ENCODE data around the gene CLCN2.

The CLCN2 gene

GRCh38 chr3:184325269-184325668 is 36.1 kb downstream of the CLCN2 start:
- Histone ChIP-seq H3K9ac (ENCODE audit: insufficient read length, low read depth) (no peak overlapping the region), H3K36me3 (ENCODE audit: insufficient read depth, insufficient read length, low read length) (peaks cover 98% of the 10 kb centered on the region), H3K4me1 (ENCODE audit: insufficient read depth, insufficient read length) (no peaks in the 10 kb centered on the region), H3K27me3 (ENCODE audit: insufficient read depth, insufficient read length) (no peaks in the 10 kb centered on the region), H3K9me3 (ENCODE audit: insufficient read depth, low read length) (no peaks in the 10 kb centered on the region), H3K4me3 (ENCODE audit: insufficient read length, low read depth) (no peak overlapping the region)
- no peak for TF ChIP-seq ZNF274 (IDR thresholded peaks at IDR 0.05; ENCODE audit: low read depth, low read length)
- no peak for TF ChIP-seq YY1 (IDR thresholded peaks at IDR 0.05; ENCODE audit: insufficient read depth, insufficient read length)
- TF ChIP-seq SUZ12 (IDR thresholded peaks at IDR 0.05; ENCODE audit: extremely low read depth, insufficient read depth, insufficient read length), result no peak
- no peak for DNase-seq (ENCODE audit: low read depth, low spot score)

GRCh38 chr3:184323696-184324095 is 37.7 kb downstream of the CLCN2 start:
- Histone ChIP-seq H3K36me3 (ENCODE audit: insufficient read depth, insufficient read length, low read length) (peaks cover 99% of the 10 kb centered on the region), H3K9me3 (ENCODE audit: insufficient read depth, low read length) (no peaks in the 10 kb centered on the region), H3K27me3 (ENCODE audit: insufficient read depth, insufficient read length) (no peaks in the 10 kb centered on the region), H3K4me1 (ENCODE audit: insufficient read depth, insufficient read length) (peaks cover 8% of the 10 kb centered on the region), H3K4me3 (ENCODE audit: insufficient read length, low read depth) (no peak overlapping the region), H3K9ac (ENCODE audit: insufficient read length, low read depth) (no peak overlapping the region)
- TF ChIP-seq ZNF274 (IDR thresholded peaks at IDR 0.05; ENCODE audit: low read depth, low read length), result no peak
- TF ChIP-seq YY1 (IDR thresholded peaks at IDR 0.05; ENCODE audit: insufficient read depth, insufficient read length), result no peak
- TF ChIP-seq SUZ12 (IDR thresholded peaks at IDR 0.05; ENCODE audit: extremely low read depth, insufficient read depth, insufficient read length), result no peak
- no peak for DNase-seq (ENCODE audit: low read depth, low spot score)

DNA sequence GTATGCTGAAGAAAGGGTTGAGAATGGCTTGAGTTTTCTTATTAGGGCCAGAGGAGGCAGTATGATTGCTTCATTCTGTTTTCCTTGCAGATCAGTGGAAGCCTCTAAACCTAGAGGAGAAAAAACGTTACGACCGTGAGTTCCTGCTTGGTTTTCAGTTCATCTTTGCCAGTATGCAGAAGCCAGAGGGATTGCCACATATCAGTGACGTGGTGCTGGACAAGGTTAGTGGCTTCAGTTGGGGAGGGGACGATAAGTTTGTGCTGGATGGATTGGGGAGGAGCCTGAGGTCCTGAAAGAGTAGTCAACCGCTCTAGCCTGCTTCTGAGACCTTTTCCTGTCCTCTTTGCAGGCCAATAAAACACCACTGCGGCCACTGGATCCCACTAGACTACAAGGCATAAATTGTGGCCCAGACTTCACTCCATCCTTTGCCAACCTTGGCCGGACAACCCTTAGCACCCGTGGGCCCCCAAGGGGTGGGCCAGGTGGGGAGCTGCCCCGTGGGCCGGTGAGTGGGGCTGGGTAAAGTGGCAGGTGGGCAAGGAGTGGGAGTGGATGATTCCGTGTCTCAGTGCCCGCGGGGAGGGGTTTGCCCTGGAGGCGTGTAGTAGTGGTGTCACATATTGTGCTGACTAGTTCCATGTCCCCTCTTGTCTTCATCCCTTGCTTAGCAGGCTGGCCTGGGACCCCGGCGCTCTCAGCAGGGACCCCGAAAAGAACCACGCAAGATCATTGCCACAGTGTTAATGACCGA is 38.5 kb downstream of the CLCN2 start:
- TF ChIP-seq YY1 (IDR thresholded peaks at IDR 0.05; ENCODE audit: insufficient read depth, insufficient read length), result no peak
- no peak for TF ChIP-seq ZNF274 (IDR thresholded peaks at IDR 0.05; ENCODE audit: low read depth, low read length)
- TF ChIP-seq SUZ12 (IDR thresholded peaks at IDR 0.05; ENCODE audit: extremely low read depth, insufficient read depth, insufficient read length), result no peak
- Histone ChIP-seq H3K36me3 (ENCODE audit: insufficient read depth, insufficient read length, low read length) (peaks cover 98% of the 10 kb centered on the region), H3K4me1 (ENCODE audit: insufficient read depth, insufficient read length) (peaks cover 8% of the 10 kb centered on the region), H3K4me3 (ENCODE audit: insufficient read length, low read depth) (no peak overlapping the region), H3K9ac (ENCODE audit: insufficient read length, low read depth) (no peak overlapping the region), H3K9me3 (ENCODE audit: insufficient read depth, low read length) (no peaks in the 10 kb centered on the region), H3K27me3 (ENCODE audit: insufficient read depth, insufficient read length) (no peaks in the 10 kb centered on the region)
- DNase-seq (ENCODE audit: low read depth, low spot score), result no peak

- Histone ChIP-seq H3K9me3 (ENCODE audit: insufficient read depth, low read length) (no peaks in the 10 kb centered on the region), H3K36me3 (ENCODE audit: insufficient read depth, insufficient read length, low read length) (peaks cover 98% of the 10 kb centered on the region), H3K4me1 (ENCODE audit: insufficient read depth, insufficient read length) (peaks cover 14% of the 10 kb centered on the region), H3K4me3 (ENCODE audit: insufficient read length, low read depth) (no peak overlapping the region), H3K27me3 (ENCODE audit: insufficient read depth, insufficient read length) (no peaks in the 10 kb centered on the region), H3K9ac (ENCODE audit: insufficient read length, low read depth) (no peak overlapping the region)
- no peak for TF ChIP-seq YY1 (IDR thresholded peaks at IDR 0.05; ENCODE audit: insufficient read depth, insufficient read length)
- TF ChIP-seq ZNF274 (IDR thresholded peaks at IDR 0.05; ENCODE audit: low read depth, low read length), result no peak
- no peak for TF ChIP-seq SUZ12 (IDR thresholded peaks at IDR 0.05; ENCODE audit: extremely low read depth, insufficient read depth, insufficient read length)
- no peak for DNase-seq (ENCODE audit: low read depth, low spot score)
These were observed 39.7 kb downstream of the CLCN2 start for GRCh38 chr3:184321666-184322065.

DNA sequence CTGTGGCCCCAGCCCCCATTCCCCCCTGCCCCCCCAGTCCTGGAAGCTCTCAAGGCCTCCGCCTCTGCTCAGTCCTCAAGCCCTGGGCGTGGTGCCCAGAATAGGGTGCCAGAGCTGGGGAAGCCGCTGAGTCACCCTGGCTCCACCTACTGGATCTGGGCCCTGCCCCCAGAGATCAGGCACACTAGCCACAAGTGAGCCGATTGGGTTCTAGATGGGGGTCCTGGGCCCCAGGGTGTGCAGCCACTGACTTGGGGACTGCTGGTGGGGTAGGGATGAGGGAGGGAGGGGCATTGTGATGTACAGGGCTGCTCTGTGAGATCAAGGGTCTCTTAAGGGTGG is 41.3 kb downstream of the CLCN2 start:
- Histone ChIP-seq H3K27me3 (ENCODE audit: insufficient read depth, insufficient read length) (no peaks in the 10 kb centered on the region), H3K4me1 (ENCODE audit: insufficient read depth, insufficient read length) (peaks cover 21% of the 10 kb centered on the region), H3K9ac (ENCODE audit: insufficient read length, low read depth) (no peak overlapping the region), H3K9me3 (ENCODE audit: insufficient read depth, low read length) (no peaks in the 10 kb centered on the region), H3K4me3 (ENCODE audit: insufficient read length, low read depth) (no peak overlapping the region), H3K36me3 (ENCODE audit: insufficient read depth, insufficient read length, low read length) (peaks cover 98% of the 10 kb centered on the region)
- DNase-seq (ENCODE audit: low read depth, low spot score), result no peak
- TF ChIP-seq ZNF274 (IDR thresholded peaks at IDR 0.05; ENCODE audit: low read depth, low read length) (no peak), SUZ12 (IDR thresholded peaks at IDR 0.05; ENCODE audit: extremely low read depth, insufficient read depth, insufficient read length) (no peak), YY1 (IDR thresholded peaks at IDR 0.05; ENCODE audit: insufficient read depth, insufficient read length) (no peak)

DNA sequence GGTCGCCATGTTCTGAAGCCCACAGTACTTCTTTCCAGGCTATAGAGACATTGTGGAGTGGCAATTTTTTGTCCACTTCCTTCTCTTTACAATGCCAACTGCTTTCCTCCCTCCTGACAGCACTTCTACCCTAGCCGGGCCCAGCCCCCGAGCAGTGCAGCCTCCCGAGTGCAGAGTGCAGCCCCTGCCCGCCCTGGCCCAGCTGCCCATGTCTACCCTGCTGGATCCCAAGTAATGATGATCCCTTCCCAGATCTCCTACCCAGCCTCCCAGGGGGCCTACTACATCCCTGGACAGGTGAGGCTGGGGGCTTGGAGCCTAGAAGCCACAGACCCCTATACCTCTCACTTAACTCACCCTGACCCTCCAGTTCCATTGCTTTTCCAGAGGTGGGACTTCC is 44.2 kb downstream of the CLCN2 start:
- Histone ChIP-seq H3K27me3 (ENCODE audit: insufficient read depth, insufficient read length) (no peaks in the 10 kb centered on the region), H3K4me3 (ENCODE audit: insufficient read length, low read depth) (no peak overlapping the region), H3K9me3 (ENCODE audit: insufficient read depth, low read length) (no peaks in the 10 kb centered on the region), H3K36me3 (ENCODE audit: insufficient read depth, insufficient read length, low read length) (peaks cover 71% of the 10 kb centered on the region), H3K9ac (ENCODE audit: insufficient read length, low read depth) (peak overlapping the region; percentile 23), H3K4me1 (ENCODE audit: insufficient read depth, insufficient read length) (peaks cover 21% of the 10 kb centered on the region)
- DNase-seq (ENCODE audit: low read depth, low spot score), result no peak
- TF ChIP-seq YY1 (IDR thresholded peaks at IDR 0.05; ENCODE audit: insufficient read depth, insufficient read length) (no peak), SUZ12 (IDR thresholded peaks at IDR 0.05; ENCODE audit: extremely low read depth, insufficient read depth, insufficient read length) (no peak), ZNF274 (IDR thresholded peaks at IDR 0.05; ENCODE audit: low read depth, low read length) (no peak)

DNA sequence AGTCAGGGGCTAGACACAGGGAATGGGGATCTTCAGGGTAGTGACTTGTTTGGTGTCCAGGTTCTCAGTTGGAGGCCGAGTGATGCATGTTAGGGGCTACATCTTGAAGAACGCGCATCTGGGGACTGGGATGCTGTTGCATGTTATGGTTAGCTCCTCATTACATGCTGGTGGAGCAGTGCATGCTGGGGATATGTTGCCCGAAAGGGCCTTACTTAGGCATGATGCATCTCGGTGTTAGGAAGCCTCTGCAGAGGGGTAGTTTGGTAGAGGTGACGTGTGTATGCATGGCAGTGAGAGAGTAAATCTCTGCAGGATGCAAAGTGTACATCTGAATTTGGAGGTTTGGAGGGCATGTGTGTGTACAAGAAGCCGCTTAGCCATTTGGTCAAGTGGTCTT is 44.6 kb downstream of the CLCN2 start:
- no peak for DNase-seq (ENCODE audit: low read depth, low spot score)
- H3K4me1 ChIP-seq (ENCODE audit: insufficient read depth, insufficient read length), result peaks cover 21% of the 10 kb centered on the region

More for the DNA sequence above, 44.6 kb downstream of the CLCN2 start:
- TF ChIP-seq YY1 (IDR thresholded peaks at IDR 0.05; ENCODE audit: insufficient read depth, insufficient read length), result no peak
- no peak for TF ChIP-seq ZNF274 (IDR thresholded peaks at IDR 0.05; ENCODE audit: low read depth, low read length)
- TF ChIP-seq SUZ12 (IDR thresholded peaks at IDR 0.05; ENCODE audit: extremely low read depth, insufficient read depth, insufficient read length), result no peak
- Histone ChIP-seq H3K4me3 (ENCODE audit: insufficient read length, low read depth) (peak overlapping the region; percentile 2), H3K9ac (ENCODE audit: insufficient read length, low read depth) (peak overlapping the region; percentile 23), H3K9me3 (ENCODE audit: insufficient read depth, low read length) (no peaks in the 10 kb centered on the region), H3K27me3 (ENCODE audit: insufficient read depth, insufficient read length) (no peaks in the 10 kb centered on the region), H3K36me3 (ENCODE audit: insufficient read depth, insufficient read length, low read length) (peaks cover 67% of the 10 kb centered on the region)

Data from NT2/D1 (cell line).